Measurements from ENCODE around the gene PRUNE1. TPM values are rescaled to one million over a fixed set of nuclear protein-coding genes. Genes with fewer than 3 reads are reported as not detected.
A peak's percentile ranks its signal among the peaks of the same experiment; 100 is the strongest.

Gene PRUNE1
- total RNA-seq, 1 experiment from 2014 or later, result 24.5 TPM

DNA sequence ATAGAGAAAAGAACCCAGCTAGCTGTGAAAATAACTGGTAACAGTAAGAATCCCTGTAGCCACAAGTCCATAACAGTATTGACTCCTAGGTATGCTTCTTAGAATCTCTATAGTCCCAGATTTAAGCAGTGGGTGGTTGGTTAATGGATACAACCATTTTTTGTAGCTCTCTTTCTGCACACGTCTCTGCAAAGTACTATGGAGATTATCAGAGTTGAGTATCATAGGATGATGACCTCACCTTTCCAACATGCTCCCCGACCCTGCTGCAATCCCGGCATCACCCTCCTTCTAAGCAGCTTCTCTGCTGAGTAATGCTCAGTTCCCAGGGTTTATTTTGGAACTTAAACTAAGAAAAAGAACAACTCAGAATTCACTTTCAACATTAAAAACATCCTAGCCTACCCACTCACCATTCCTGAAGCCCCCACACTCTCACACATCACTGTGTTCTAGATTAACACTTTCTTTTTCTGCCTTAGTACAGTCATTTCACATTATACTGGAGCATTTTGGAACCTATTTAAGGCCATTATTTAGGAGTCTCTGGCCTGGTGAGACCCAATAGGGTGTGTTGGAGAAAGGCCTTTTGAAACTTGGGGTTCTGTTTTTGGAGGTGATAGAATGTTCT, 54.6 kb downstream of the PRUNE1 start:
- H3K9me3 Mint-ChIP-seq, result no peaks in the 10 kb centered on the region
- no peak overlapping the region for H3K4me3 Mint-ChIP-seq
- no peak for DNase-seq (ENCODE audit: low spot score)
- H3K36me3 Mint-ChIP-seq, result peaks cover 19% of the 10 kb centered on the region
- no peak for TF ChIP-seq CBFB (CRISPR knock-in tag; IDR thresholded peaks at IDR 0.05; ENCODE audit: low read depth)
- TF ChIP-seq, protein P1, sequence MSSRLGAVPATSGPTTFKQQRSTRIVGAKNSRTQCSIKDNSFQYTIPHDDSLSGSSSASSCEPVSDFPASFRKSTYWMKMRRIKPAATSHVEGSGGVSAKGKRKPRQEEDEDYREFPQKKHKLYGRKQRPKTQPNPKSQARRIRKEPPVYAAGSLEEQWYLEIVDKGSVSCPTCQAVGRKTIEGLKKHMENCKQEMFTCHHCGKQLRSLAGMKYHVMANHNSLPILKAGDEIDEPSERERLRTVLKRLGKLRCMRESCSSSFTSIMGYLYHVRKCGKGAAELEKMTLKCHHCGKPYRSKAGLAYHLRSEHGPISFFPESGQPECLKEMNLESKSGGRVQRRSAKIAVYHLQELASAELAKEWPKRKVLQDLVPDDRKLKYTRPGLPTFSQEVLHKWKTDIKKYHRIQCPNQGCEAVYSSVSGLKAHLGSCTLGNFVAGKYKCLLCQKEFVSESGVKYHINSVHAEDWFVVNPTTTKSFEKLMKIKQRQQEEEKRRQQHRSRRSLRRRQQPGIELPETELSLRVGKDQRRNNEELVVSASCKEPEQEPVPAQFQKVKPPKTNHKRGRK (CRISPR knock-in tag; IDR thresholded peaks at IDR 0.05; ENCODE audit: borderline replicate concordance), result no peak
- no peak for TF ChIP-seq EMX1 (CRISPR knock-in tag; IDR thresholded peaks at IDR 0.05)
- TF ChIP-seq E2F4 (CRISPR knock-in tag; IDR thresholded peaks at IDR 0.05; ENCODE audit: borderline replicate concordance, low read depth), result no peak
- no peak for TF ChIP-seq FOXK1 (CRISPR knock-in tag; IDR thresholded peaks at IDR 0.05)
- TF ChIP-seq ZNF281 (CRISPR knock-in tag; IDR thresholded peaks at IDR 0.05), result no peak
- TF ChIP-seq, protein P2, sequence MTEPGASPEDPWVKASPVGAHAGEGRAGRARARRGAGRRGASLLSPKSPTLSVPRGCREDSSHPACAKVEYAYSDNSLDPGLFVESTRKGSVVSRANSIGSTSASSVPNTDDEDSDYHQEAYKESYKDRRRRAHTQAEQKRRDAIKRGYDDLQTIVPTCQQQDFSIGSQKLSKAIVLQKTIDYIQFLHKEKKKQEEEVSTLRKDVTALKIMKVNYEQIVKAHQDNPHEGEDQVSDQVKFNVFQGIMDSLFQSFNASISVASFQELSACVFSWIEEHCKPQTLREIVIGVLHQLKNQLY (CRISPR knock-in tag; IDR thresholded peaks at IDR 0.05), result no peak
- no peak for TF ChIP-seq ZNF317 (CRISPR knock-in tag; IDR thresholded peaks at IDR 0.05; ENCODE audit: borderline replicate concordance, low read depth)
- TF ChIP-seq, protein P3, sequence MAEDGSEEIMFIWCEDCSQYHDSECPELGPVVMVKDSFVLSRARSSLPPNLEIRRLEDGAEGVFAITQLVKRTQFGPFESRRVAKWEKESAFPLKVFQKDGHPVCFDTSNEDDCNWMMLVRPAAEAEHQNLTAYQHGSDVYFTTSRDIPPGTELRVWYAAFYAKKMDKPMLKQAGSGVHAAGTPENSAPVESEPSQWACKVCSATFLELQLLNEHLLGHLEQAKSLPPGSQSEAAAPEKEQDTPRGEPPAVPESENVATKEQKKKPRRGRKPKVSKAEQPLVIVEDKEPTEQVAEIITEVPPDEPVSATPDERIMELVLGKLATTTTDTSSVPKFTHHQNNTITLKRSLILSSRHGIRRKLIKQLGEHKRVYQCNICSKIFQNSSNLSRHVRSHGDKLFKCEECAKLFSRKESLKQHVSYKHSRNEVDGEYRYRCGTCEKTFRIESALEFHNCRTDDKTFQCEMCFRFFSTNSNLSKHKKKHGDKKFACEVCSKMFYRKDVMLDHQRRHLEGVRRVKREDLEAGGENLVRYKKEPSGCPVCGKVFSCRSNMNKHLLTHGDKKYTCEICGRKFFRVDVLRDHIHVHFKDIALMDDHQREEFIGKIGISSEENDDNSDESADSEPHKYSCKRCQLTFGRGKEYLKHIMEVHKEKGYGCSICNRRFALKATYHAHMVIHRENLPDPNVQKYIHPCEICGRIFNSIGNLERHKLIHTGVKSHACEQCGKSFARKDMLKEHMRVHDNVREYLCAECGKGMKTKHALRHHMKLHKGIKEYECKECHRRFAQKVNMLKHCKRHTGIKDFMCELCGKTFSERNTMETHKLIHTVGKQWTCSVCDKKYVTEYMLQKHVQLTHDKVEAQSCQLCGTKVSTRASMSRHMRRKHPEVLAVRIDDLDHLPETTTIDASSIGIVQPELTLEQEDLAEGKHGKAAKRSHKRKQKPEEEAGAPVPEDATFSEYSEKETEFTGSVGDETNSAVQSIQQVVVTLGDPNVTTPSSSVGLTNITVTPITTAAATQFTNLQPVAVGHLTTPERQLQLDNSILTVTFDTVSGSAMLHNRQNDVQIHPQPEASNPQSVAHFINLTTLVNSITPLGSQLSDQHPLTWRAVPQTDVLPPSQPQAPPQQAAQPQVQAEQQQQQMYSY (CRISPR knock-in tag; IDR thresholded peaks at IDR 0.05), result no peak
- TF ChIP-seq CREB1 (CRISPR knock-in tag; IDR thresholded peaks at IDR 0.05), result no peak
- TF ChIP-seq SMAD3 (CRISPR knock-in tag; IDR thresholded peaks at IDR 0.05; ENCODE audit: borderline replicate concordance), result no peak
- no peak for TF ChIP-seq FOXJ3 (CRISPR knock-in tag; IDR thresholded peaks at IDR 0.05; ENCODE audit: borderline replicate concordance)
- no peak for TF ChIP-seq TCF7 (CRISPR knock-in tag; IDR thresholded peaks at IDR 0.05; ENCODE audit: low read depth)
- no peak for TF ChIP-seq MAX (CRISPR knock-in tag; IDR thresholded peaks at IDR 0.05)
- no peak for TF ChIP-seq ZNF138 (CRISPR knock-in tag; conservative IDR thresholded peaks at IDR 0.05)
- no peak for TF ChIP-seq ZNF423 (CRISPR knock-in tag; IDR thresholded peaks at IDR 0.05)
- no peaks in the 10 kb centered on the region for H3K27me3 Mint-ChIP-seq (ENCODE audit: low read depth)
- CTCF ChIA-PET, result interaction anchor here (1.0 to 6.5 kb wide), 4 partner anchors 9 to 38 kb away, joined by 3 to 43 read pairs (median 22); partner anchors contain the start of genes C1orf56 and GABPB2
- peaks cover 35% of the 10 kb centered on the region for H3K4me1 Mint-ChIP-seq
- POLR2A ChIA-PET, result interaction anchor here (0.6 to 1.7 kb wide), 2 partner anchors 9 to 18 kb away, joined by 5 to 7 read pairs; no protein-coding TSS in a partner anchor
- ATAC-seq, result no peak
- H3K27ac Mint-ChIP-seq, result peak overlapping the region; percentile 46; the same call in 1 of the 2 replicates
